GM19438 (cell line): Measurements from ENCODE around the gene BEAN1.

Experiments used
- ATAC-seq: cut with Tn5 transposase; IDR thresholded peaks from one replicate; pipeline ENCODE4 v1.9.1; 2021; ENCODE audit warnings: low read depth; ENCODE audit not compliant: unreplicated experiment

Gene BEAN1

DNA sequence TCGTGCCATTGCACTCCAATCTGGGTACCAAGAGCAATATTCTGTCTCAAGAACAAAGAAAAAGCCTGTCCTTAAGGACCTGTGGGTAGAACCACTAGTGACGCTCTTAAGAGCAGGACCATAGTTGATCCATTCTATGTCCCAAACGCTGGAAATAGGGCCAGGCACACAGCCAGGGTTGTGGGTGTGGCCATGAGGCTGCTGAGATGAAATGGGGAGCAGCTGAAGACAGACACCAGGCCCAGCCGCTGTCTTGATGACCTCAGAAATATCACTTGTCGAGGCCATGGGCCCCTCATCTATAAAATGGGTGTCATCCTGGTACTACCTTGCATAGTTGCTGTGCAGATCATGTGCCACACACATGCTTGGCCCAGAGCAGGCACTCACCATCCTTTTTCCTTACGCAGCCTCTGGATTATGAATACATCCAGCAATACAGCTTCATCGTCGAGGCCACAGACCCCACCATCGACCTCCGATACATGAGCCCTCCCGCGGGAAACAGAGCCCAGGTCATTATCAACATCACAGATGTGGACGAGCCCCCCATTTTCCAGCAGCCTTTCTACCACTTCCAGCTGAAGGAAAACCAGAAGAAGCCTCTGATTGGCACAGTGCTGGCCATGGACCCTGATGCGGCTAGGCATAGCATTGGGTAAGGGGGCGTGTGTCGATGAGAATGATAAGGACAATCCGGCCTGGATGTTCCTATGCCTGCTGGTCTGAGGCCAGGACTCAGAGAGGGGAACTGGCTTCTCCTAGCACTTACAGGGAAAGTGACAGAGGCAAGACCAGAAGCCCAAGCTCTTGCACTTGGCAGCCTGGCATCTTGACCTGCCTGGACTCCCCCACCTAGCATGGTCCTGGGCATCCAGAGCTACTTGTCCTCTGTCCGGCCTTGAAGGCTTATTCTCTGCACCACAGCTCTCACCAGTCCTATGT is 35.1 kb upstream of the BEAN1 start:
- ATAC-seq, result no peak

DNA sequence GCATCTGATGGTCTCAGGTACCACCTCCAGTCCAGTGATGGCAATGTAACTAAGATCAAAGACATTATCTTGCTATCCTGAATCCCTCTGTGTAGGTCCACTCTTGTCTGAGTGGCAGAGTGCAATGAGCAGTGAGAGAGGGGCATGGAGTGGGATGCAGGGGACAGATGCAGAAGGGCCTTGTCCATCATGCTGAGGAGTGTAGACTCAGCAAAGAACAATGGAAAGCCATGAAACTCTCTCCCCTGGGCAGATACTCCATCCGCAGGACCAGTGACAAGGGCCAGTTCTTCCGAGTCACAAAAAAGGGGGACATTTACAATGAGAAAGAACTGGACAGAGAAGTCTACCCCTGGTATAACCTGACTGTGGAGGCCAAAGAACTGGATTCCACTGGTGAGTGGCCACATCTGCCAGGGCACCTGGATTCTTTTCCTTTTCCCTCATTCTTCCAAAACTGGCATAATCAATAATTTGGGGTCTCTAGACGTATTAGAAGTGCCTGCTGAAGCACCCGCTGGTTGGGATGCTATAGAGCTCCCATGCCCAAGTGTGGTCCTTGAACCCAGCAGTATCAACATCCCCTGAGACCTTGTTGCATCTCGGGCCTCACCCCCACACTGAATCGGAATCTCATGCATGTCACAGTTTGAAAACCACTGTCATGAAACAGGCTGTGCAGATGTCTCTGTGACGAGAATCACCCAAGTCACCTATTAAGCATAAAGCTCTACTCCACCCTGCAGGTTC is 31.1 kb upstream of the BEAN1 start:
- no peak for ATAC-seq

DNA sequence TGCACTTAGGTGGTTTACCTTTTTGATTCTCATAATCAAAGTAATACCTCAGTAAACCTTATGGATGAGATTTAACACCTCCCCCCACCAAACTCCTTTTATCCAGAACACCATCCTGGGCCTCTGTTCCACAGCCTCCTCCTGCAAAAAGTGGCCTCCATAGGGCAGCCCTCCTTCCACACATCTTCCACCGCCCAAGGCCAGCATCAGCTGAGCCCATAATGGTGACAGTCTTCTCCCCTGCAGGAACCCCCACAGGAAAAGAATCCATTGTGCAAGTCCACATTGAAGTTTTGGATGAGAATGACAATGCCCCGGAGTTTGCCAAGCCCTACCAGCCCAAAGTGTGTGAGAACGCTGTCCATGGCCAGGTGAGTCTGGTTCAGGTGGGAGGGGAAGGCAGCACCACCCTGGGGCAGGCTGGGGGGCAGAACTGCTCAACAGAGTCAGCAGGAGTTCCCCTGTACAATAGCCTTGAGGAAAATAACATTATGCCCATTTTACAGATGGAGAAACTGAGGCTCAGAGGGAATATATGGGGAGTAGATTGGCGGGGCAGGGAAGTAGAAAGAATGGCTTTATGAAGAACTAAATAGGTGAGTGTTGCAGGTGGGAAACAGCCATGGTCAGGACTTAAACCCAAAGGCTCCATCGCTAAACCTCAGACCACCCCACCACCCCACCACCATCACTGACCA is 29.2 kb upstream of the BEAN1 start:
- ATAC-seq, result no peak

DNA sequence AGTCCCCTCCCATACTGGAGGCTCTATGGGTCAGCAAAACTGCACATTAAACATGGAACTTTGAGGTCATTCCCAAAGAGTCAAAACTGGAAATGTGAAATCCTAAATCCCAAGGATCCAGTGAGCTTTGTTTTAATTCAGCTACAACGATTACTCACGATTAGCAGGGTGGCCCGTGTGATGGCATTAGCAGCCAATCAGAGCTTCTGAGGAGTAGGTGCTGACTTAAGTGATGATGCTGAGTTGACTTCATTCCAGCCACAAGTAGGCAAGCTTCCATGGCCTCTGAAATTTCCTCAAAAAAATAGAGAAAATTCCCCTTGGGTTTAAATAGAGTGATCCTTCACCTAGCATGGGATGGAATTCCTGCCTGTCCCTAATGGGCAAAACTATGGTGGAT is 28.1 kb upstream of the BEAN1 start:
- no peak for ATAC-seq

DNA sequence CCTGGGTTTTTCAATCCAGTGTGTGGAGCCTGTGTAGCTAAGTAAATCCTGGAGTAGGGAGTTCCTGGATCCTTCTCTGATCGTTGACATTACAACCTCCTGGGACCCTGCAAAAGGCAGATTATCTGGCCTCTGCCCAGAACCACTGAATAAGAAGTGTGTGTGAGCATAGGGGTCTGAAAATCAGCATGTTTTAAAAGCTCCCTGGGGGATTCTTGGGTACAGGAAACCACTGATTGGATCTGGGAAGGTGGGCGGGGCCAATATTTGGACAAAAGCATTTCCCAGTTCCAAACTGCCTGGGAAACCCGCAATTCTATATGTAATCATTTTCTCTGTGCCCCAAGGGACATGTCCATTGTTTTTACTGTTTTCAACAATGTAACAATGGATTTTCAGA is 27.2 kb upstream of the BEAN1 start:
- ATAC-seq, result no peak

DNA sequence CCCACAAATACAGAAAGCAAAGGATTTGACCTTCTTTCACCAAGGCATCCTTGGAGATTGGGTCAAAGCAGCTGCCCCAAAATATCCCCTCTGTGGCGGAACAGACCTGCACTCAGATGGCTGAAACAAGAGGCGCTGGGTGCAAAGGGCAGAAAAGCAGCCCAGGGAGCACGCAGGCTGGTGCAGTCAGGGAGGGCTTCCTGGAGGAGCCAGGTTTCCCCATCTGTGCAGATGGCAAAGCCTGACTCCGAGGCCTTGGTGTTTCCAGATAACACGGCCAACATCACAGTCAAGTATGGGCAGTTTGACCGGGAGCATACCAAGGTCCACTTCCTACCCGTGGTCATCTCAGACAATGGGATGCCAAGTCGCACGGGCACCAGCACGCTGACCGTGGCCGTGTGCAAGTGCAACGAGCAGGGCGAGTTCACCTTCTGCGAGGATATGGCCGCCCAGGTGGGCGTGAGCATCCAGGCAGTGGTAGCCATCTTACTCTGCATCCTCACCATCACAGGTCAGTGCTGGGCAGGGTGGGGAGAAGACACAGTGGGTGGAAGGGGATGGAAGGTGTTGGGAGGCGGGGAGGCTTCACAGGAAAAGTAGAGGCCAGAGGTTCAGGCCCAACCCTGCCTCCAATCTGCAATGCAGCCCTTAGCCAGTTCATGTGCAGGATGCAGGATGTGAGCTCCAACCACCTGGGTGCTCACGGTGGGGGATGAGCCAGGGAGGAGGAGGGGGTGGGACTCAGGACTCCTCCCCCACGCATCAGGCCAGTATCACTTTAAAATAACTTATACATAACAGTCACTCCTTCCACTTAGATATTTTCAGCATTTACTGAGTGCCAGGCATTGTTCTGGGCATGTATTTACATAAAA is 26.4 kb upstream of the BEAN1 start:
- no peak for ATAC-seq

DNA sequence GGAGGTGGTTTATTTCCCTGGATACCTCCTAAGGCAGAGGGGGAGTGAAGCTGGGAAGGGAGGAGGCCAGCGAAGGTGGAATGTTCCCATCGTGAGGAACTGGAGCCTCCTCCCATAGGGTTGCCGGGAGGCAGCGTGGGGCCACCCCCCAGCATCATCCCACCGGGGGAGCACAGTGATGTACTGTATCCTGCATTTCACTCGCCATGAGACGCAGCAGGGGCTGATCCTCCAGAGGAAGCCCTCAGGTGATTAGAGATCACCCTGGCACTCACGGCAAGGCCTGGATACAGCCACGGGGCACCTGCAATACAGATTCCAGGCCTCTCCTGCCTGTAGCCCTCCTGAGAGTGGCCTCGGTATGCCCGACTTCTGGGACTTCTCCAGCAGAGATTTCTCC is 25.5 kb upstream of the BEAN1 start:
- ATAC-seq, result no peak

DNA sequence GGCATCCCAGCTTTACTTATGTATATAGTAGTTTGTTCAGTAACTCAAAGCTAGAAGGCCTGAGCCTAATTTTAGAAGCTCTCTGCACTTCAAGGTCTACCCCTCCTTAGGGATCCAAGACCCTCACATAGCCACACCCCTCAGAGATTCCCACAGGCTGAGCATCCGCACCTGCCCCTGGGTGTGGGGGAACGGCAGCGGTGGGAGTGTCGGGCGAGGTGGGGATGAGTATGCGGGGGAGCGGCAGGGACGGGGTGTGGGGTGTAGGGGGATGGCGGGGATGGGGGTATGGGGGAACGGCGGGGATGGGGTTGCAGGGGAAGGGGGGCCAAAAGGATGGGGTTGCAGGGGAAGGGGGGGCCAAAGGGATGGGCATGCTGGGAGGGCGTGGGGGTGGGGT is 24.9 kb upstream of the BEAN1 start:
- ATAC-seq, result no peak

DNA sequence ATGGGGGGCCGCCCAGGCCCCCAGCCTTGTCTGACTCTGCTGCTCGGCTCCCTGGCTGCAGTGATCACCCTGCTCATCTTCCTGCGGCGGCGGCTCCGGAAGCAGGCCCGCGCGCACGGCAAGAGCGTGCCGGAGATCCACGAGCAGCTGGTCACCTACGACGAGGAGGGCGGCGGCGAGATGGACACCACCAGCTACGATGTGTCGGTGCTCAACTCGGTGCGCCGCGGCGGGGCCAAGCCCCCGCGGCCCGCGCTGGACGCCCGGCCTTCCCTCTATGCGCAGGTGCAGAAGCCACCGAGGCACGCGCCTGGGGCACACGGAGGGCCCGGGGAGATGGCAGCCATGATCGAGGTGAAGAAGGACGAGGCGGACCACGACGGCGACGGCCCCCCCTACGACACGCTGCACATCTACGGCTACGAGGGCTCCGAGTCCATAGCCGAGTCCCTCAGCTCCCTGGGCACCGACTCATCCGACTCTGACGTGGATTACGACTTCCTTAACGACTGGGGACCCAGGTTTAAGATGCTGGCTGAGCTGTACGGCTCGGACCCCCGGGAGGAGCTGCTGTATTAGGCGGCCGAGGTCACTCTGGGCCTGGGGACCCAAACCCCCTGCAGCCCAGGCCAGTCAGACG is 24.4 kb upstream of the BEAN1 start:
- ATAC-seq, result no peak

DNA sequence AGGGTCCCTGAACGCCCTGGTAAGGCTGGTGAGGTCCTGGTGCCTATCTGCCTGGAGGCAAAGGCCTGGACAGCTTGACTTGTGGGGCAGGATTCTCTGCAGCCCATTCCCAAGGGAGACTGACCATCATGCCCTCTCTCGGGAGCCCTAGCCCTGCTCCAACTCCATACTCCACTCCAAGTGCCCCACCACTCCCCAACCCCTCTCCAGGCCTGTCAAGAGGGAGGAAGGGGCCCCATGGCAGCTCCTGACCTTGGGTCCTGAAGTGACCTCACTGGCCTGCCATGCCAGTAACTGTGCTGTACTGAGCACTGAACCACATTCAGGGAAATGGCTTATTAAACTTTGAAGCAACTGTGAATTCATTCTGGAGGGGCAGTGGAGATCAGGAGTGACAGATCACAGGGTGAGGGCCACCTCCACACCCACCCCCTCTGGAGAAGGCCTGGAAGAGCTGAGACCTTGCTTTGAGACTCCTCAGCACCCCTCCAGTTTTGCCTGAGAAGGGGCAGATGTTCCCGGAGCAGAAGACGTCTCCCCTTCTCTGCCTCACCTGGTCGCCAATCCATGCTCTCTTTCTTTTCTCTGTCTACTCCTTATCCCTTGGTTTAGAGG is 23.5 kb upstream of the BEAN1 start:
- no peak for ATAC-seq

DNA sequence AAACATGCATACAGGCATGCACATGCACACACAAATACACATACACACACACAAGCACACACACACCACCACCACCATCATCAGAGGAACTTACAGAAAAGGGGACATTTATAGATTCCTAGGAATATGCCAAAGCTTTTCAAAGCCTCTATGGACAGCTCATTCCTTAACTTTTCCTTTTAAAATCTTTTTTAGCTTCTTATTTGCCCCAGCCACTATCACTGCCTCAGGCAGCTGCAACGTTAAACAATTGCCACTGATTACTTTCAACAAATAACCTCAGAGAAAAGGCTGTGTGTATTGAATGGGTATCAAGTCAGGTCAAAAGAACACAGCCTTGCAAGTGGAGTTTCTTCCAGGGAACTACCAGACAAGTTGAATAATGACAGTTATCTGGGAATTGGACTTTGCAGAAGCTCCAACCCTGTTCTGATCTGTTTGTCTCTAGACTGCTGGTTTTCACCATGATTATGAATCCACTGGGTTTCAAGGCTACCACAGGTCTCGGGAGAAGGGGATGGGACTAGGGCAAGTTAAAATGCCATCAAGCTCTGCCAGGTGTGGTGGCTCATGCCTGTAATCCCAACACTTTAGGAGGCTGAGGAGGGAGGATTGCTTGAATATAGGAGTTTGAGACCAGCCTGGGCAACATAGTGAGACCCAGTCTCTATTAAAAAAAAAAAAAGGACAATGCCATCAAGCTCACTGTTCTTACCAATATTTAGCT is 21.9 kb upstream of the BEAN1 start:
- no peak for ATAC-seq

DNA sequence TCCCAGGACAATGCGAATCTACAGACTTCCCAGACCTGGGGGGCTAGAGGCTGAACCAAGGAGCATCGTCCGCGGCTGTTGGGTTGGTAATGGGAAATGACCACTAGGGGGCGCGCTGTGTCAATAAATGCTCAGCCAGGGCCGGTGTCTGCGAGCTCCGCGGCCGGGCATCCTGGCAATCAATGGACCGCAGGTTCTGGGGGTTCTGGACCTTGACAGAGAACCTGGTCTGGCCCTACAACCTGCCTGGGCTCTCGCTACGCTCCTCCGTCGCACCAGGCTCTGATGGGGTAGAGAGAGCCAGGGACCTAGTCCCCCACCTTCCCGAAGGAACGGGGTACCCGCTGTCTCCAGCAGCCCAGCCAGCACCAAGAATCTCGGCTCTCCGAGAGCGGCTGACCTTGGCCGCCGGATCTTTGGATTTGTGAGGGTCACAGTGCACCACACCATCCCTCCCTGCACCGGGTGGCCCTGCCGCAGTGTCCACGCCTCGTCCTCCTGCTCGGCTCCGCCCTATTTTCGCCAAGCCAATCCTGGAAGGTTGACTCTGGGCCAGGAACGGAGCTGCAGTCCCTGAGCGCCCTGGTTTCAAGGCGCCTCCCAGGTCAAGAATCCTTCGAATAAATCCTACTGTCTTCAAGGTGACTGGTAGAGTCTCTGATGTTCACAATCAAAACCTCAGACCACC is 20.4 kb upstream of the BEAN1 start:
- ATAC-seq, result peak; percentile 88

DNA sequence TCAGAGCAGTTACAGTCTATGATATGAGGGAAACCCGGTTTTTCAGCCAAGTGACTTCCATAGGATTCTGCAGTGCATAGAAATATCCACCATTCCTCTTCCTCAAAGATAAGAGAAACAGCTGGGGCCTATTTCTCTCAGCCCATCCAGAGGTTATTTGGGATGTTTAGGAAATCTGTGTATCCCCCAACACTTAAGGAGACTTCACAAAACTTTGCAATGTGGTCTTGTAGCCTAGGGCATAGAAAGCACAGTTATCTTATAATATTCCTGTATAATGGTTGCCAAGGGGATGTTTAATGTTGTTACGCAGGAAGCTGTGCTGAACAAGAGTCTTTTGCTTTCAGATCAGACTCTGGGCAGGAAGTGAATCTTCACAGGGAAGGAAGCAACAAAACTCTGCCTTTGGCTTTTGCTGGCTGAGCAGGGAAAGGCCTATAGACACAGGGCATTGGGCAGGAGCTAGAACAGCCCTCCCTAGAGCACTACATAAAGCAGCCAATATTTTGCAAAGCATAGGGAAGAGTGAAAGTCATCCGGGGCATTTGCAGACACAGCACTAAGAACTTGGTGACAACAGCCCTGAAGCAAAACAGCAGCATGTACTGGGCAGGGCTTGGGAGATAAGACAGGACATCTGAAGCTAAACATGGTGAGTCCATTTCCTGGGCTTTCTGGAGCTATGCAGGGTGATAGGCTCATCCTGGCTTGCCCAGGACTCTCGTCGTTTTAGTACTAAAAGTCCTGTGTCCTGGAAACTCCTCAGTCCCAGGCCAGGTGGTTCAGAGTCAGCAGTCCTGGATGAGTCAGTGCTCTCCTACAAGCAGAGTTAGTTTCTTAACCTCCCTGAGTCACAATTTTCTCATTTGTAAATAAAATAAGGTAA is 18.7 kb upstream of the BEAN1 start:
- no peak for ATAC-seq

DNA sequence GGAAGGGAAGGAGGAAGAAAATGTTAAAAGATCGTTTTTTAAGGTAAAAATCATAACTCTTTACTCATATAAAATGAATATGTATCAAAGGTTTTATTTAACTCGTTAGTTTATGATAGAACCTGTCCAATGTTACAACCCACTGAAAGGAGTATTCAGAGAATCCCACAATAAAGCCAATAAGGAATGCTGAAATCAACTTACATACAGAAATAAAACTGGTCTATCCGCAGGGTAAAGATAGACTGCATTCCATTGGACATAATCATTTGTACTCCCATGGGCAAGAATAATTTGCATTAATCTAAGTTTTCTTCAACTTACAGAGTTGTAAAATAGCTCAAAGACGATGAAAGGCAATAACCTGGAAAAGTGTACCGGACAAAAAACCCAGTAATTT is 17.9 kb upstream of the BEAN1 start:
- ATAC-seq, result no peak

DNA sequence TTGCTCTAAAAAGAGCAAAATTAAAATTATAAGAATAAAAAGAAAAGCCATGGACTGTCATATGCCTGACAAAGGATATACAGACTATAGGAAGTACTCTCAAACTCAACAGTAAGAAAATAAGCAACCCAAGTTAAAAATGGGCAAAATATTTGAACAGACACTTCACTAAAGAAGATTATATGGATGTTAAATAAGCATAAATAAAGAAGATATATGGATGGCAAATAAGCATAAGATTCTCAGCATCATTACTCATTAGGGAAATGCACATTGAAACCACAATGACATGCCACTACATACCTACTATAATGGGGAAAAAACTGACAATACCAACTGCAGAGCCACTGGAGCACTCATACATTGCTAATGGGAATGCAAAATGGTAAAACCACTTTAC is 14.9 kb upstream of the BEAN1 start:
- ATAC-seq, result no peak

DNA sequence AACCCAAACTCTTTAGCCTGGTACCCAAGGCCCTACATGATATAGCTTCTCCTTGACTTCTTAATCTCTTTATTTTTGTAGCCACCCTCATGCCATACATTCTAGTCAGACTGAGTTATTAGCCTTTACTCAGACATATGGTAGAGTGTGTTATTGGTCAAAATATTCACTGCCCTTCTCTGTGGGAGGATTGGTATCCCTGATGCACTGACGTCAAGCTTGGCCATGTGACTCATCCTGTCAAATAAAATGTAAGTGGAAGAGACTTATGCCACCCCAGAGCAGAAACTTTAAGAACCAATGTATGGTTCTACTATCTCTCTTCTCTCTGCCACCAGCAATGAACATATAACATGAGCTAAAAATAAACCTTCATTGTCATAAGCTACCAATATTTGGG is 12.2 kb upstream of the BEAN1 start:
- no peak for ATAC-seq

DNA sequence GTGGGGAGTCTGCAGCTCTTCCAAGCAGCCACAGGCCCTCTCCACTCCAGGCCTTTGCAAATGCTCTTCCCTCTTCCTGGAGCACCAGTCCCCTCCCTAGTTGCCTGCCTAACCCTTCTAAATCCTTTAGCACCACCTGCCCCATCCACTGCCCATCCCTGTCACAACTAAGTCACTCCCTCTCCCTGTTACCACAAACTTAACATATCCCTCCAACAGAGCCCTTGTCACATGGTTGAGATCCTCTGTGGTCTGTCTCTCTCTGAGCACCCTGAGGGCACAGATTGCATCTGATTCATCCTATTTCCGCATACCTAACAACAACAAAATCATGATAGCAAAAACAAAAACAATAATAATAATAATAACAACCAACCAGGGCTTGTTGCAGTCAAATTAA is 11.0 kb upstream of the BEAN1 start:
- no peak for ATAC-seq
